GM19438 (cell line): ENCODE data around the gene FOS.

Experiments
- ATAC-seq: cut with Tn5 transposase; IDR thresholded peaks from one replicate; pipeline ENCODE4 v1.9.1; 2021; ENCODE audit warnings: low read depth; ENCODE audit not compliant: unreplicated experiment

The FOS gene

DNA sequence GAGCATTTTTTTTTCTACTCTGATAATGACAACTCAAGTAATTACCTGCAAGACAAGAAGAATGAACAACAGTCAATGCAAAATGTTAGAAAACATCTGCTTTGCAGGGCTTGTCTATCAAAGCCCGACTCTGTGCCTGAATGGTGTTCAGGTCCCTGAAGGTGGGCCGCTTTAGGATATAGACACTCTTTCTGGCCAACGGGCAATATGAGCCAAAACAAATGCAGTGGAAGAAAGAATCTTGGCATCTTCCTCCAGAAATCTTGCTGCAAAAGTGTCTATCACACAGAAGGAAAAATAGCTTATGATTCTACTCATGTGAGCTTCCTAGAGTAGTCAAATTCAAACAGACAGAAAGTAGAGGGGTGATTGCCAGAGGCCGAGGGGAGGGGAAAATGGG is 32.7 kb downstream of the FOS start:
- ATAC-seq, result no peak

DNA sequence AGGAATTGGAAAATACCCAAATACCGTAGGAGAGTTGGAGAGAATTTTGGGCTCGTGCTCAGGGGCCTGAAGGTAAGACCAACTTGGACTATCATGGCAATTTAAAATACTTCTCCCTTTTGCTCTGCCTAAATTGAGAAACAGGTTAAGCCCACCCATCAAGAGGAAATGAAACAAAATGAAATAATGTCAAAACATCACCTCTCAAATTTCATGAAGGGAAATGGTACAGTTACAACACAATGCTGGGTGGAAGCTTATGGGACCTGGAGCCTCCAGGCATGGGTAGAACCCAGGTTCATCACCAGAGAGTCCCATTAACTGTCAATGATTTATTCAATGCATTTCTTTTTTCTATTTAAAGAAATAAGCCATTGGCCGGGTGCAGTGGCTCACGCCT is 33.7 kb downstream of the FOS start:
- no peak for ATAC-seq

DNA sequence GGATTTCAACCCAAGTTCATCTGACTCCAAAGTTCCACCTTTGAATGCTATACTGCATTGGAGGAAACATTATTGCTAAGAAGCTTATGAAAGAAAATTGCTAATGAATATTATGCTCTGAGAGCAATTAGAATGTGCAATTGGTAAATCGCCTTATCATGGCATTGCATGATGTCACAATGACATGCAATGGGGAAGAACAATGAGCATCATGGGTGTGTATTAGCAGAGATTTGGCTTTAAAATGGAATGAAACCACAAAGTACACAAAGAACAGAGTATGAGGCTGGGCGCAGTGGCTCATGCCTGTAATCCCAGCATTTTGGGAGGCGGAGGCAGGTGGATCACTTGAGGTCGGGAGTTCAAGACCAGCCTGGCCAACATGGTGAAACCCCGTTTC is 34.7 kb downstream of the FOS start:
- ATAC-seq, result no peak

DNA sequence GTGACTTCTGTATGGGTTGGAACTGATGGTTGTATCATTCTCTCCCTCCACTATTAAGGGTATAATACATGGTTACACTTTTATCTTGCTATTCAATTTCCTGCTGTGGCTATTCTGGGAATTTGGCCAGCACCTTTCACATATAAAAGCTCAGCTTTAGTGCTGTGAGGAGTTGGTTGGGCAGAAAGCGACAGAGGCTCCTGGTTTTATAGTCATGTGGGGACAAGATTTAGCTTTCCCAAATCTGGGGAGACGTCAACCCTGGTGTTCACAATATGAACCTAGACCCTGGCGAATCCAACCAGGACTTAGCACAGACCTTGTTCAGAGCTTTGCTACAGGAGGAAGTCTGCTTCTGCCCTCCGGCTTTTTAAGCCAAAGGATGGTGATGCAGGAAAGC is 36.5 kb downstream of the FOS start:
- no peak for ATAC-seq

DNA sequence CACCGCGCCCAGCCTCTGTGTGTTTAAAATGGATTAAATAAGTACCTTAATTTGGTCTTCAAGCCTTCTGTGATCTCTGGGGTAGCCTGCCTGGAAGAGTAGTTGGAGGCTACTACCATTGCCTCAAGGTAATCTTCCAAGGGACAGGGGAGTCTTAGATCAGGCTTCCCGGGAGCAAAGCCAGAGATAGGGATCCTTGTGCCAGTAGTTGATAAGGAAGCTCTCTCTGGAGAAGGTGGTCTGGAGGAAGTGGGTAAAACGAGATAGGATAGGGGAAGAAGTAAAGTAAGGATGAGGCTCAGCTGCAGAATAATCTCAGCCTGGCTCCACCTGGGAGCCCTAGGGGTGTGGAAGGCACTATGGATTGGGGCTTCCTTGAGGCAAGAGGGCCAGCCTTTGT is 38.5 kb downstream of the FOS start:
- no peak for ATAC-seq

DNA sequence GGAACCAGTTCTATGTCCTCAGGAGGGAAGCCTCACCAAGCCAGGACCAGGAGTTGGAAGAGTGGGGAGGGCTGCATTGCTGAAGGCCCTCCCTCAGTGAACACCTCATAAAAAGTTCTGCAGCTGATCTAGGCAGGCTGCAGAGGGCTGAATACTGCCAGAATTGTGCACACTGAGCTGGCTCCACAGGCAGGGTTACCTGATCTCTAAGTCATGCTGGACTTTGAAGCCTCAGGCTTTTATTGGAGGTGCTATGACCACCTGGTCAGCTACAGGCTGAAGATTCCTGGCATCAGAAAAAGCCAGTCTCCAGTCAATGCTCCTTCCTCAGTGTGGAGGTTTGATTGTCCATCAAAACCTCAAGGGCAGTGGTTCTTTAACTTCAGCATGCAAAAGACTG is 39.7 kb downstream of the FOS start:
- no peak for ATAC-seq

DNA sequence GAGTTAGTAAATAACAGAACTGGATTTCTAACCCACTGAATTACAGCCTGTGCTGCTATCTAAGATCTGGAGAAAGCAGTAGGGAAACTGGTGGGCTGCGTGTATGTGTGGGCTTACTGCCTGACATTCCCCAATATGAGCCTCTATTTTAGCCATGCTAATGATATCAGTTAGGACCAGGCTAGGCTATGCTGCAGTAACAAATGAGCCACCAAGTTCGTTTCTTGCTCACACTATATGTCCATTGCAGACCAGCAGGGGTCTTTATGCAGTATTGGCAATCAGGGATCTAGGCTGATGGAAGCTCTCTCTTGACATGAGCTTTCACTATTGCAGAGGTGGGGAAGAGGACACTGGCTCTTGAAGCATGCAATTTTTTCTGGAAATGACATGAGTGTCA is 40.4 kb downstream of the FOS start:
- ATAC-seq, result no peak

DNA sequence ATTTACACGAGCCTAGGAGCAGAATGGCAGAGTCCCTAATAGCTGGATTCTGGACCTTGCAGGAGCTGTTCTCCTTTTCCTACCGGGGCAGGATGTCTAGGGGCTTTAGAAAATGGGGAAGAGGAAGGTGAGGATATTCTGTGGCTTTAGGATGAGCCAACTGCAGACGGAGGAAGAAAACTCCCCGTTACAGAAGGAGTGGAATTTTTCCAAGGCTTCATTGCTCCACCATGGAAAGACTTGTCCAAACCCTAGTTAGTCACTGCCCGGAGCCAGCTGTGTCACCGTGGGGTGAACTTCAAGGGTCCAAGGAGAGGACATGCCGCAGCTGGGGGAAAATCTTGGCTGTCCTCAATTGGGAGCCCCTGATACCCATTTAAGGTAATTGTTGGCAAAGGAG is 41.6 kb downstream of the FOS start:
- no peak for ATAC-seq

DNA sequence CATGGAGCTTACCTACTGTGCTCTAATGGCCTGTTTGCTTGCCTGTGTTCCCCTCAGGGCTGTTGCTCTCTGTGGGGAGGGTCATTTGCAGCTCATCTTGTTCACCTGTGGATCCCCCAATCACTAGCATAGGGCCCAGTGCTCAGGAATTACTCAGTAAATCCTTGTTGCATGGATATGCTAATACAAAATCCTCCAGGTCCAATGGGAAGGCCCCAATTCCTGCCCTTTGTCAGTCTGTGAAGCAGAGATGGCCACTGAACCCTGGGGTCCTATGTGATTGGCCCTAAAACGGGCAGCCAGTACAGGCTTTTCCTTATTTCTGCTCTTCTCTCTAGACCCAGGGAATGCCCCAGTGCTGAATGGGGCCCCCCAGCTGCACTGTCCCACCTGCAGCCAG is 44.1 kb downstream of the FOS start:
- ATAC-seq, result no peak

DNA sequence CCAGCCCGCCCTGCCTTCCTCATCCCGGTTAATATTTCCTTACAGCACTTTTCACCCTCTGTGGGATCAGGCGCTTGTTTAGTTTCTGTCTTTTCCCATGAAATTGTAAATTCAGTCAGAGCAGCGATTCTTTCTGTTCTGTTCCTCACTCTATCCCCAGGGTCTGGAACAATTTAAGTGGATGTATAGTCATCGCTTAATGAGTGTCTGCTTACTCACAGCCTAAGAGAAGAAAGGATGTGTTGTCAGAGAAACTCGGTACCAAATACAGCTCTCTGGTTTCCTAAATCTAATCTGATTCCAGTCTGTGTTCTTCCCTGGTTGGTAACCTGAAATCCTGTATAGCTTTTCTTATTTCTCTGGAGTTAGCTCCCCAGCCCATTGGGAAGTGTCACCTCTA is 44.9 kb downstream of the FOS start:
- no peak for ATAC-seq

DNA sequence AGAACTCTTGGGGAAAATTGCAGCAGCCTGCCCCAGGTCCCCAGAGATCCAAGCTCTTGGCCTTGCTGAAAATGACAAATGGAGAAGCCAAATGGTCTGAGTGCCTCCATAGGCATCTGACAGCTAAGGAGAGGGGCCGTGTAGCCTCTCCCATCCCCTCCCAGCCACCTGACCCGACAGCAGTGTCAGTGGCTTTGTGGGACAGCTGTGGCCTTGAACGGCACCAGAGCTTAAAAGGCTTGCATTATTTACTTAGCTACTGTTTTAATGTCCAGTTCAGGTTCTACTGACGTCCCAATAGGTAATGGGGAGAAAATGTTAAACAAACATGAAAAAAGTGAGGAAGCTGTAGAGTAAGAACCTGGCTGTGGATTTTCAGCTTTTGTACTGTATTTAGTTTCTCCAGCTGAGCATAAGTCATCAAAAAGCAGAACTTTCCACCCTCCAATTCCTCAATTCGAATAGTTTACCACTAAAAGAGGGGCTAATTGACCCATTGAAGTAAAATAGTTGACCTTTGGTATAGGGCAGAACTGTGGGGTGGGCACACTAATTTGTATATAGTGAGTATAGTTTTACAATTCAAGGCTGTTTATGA is 50.0 kb downstream of the FOS start:
- no peak for ATAC-seq

DNA sequence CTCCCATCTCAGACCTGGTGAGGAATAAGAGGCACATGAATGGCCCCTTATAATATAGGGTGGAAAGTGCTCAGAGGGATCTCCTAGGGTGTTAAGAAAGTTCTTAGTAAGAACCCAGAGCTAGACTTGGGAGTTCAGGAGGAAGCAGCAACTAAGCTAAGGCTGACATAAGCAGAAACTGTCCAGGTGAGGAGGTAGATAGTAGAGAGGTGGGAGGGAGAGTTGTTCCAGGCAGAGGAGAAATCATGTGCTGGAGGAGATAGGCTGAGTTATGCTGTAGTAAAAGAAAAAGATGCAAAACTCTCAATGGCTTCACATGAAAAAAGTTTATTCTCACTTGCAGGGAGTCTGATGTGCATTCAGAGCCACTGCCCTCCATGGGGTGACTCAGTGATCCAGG is 50.7 kb downstream of the FOS start:
- no peak for ATAC-seq

DNA sequence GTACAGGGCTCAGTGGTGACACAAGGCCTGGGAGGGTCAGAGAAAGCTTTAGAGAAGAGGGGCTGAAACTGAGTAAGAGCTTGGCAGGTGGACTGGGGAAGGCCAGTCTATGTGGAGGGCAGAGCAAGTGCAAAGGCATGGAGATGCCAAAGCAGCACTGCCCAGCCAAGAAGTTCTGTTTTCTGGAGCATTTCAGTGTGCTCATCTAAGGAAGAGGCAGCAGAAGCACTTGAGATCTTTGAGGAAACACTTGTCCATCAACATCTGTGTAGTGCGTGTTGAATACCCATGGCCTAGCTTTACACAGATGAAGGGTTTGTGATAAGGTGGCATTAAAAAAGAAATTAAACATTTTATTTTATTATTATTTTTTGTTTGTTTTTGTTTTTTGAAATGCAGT is 52.8 kb downstream of the FOS start:
- ATAC-seq, result no peak
